ENCODE measurements around the gene CLRN1. TPM values are rescaled to one million over a fixed set of nuclear protein-coding genes. Genes with fewer than 3 reads are reported as not detected.

CLRN1 gene
- total and polyA plus RNA-seq, 9 of the 15 experiments (the other 6 are each of a cell fraction or from before 2014, with no cell fraction given), result not detected

DNA sequence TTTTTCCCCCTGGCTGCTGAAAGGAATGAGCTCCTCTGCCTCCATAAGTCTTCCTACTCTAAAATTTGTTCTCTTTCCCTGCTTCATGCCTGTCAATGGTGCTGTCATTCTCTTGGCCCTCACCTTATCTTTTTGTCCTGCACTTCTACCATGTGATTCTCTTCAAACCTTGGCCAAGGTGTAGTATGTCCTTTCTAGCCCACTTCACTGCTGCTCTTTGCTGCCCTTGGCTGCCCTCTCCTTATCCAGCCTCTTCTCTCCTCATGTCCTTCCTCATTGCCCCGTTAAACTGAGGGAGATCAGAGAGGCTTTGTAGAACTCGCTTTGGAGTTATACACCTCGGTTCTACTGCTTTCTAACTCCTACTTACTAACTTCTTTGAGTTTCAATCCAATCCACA is 87.0 kb downstream of the CLRN1 start:
- Histone ChIP-seq H3K4me2 (ENCODE audit: insufficient read depth, low read length) (no peak overlapping the region), H3K9me3 (replicated peaks; ENCODE audit: control insufficient read depth, insufficient read depth, low read depth, low read length) (no peaks in the 10 kb centered on the region), H3K79me2 (ENCODE audit: control insufficient read depth, insufficient read depth, low read length) (no peaks in the 10 kb centered on the region), H2AFZ (ENCODE audit: low read depth, low read length) (no peak overlapping the region), H3K27ac (ENCODE audit: extremely low read depth, low read depth, low read length) (no peak overlapping the region), H4K20me1 (replicated peaks; ENCODE audit: control insufficient read depth, insufficient read depth, low read length) (no peaks in the 10 kb centered on the region), H3K4me3 (no peak overlapping the region), H3K9me1 (ENCODE audit: control insufficient read depth, insufficient read depth, low read length) (no peaks in the 10 kb centered on the region), H3K9ac (ENCODE audit: insufficient read depth in 1 of 2, low read depth in 2 of 2, low read length in 2 of 2) (no peak overlapping the region), H3K27me3 (ENCODE audit: control insufficient read depth in 2 of 2, insufficient read depth in 2 of 2, low read length in 2 of 2) (peaks cover 23 to 32% of the 10 kb centered on the region in 2 experiments), H3K36me3 (ENCODE audit: control insufficient read depth, insufficient read depth, low read length) (no peaks in the 10 kb centered on the region), H3K4me1 (replicated peaks in 1 of 2; ENCODE audit: control insufficient read depth in 2 of 2, insufficient read depth in 2 of 2, low read length in 2 of 2) (no peaks in the 10 kb centered on the region)
- DNase-seq (ENCODE audit: extremely low read depth in 1 of 4, low spot score in 3 of 4) (no peak), FAIRE-seq (no peak), ATAC-seq (no peak)
- intact Hi-C loops (cut with micrococcal nuclease), result no loop called here
- ChIA-PET POLR2A (interaction anchor here (0.6 kb wide), 1 partner anchor 9 kb away, joined by 3 read pairs; no protein-coding TSS in a partner anchor), CTCF (ENCODE audit: low intra/inter-chr PET ratio) (no interaction called here)
- no TSS peak for BruUV-seq (replicated peaks)
- no peak for TF ChIP-seq CBX8 (IDR thresholded peaks at IDR 0.05; ENCODE audit: borderline replicate concordance, extremely low read depth, low read depth, low read length, poor library complexity, severe bottlenecking)
- TF ChIP-seq NCOR1 (IDR thresholded peaks at IDR 0.05), result no peak
- TF ChIP-seq, protein P1, sequence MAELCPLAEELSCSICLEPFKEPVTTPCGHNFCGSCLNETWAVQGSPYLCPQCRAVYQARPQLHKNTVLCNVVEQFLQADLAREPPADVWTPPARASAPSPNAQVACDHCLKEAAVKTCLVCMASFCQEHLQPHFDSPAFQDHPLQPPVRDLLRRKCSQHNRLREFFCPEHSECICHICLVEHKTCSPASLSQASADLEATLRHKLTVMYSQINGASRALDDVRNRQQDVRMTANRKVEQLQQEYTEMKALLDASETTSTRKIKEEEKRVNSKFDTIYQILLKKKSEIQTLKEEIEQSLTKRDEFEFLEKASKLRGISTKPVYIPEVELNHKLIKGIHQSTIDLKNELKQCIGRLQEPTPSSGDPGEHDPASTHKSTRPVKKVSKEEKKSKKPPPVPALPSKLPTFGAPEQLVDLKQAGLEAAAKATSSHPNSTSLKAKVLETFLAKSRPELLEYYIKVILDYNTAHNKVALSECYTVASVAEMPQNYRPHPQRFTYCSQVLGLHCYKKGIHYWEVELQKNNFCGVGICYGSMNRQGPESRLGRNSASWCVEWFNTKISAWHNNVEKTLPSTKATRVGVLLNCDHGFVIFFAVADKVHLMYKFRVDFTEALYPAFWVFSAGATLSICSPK (IDR thresholded peaks at IDR 0.05; ENCODE audit: borderline replicate concordance), result no peak
- TF ChIP-seq FOXK2 (conservative IDR thresholded peaks at IDR 0.05 in 1 of 2, IDR thresholded peaks at IDR 0.05 in 1 of 2; ENCODE audit: low read depth in 2 of 2), result no peak
- TF ChIP-seq, protein P2, sequence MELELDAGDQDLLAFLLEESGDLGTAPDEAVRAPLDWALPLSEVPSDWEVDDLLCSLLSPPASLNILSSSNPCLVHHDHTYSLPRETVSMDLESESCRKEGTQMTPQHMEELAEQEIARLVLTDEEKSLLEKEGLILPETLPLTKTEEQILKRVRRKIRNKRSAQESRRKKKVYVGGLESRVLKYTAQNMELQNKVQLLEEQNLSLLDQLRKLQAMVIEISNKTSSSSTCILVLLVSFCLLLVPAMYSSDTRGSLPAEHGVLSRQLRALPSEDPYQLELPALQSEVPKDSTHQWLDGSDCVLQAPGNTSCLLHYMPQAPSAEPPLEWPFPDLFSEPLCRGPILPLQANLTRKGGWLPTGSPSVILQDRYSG (tag; conservative IDR thresholded peaks at IDR 0.05; ENCODE audit: low read depth), result no peak
- 0% methylated on average over 3 of the region's 3 CpGs for WGBS (ENCODE audit: insufficient coverage, low coverage, missing lambda C conversion rate)
- in situ Hi-C loops (cut with MboI), result no loop called here

All from K562 (cell line).